HepG2 (cell line): ENCODE results near the gene SLC35B2. TPM values are rescaled to one million over a fixed set of nuclear protein-coding genes. Genes with fewer than 3 reads are reported as not detected.
A peak's percentile ranks its signal among the peaks of the same experiment; 100 is the strongest.

Experiments used
- BRF2 ChIP-seq: sonication (generic); formaldehyde crosslinking; IDR thresholded peaks from 2 replicates; pipeline ENCODE4 v1.8.1; 2022; ENCODE audit warnings: mild to moderate bottlenecking, missing genetic modification reagents
- DBP ChIP-seq: sonication (generic); formaldehyde crosslinking; IDR thresholded peaks from 2 replicates; pipeline ENCODE4 v1.4.0; 2020; ENCODE audit warnings: missing genetic modification reagents; ENCODE audit errors: not compliant biosample characterization
- DNMT3B ChIP-seq: conservative IDR thresholded peaks from 2 replicates; pipeline ENCODE4 v1.6.1; 2016; ENCODE audit warnings: missing biosample characterization, control low read depth
- DPF2 ChIP-seq: sonication (generic); formaldehyde crosslinking; IDR thresholded peaks from 2 replicates; pipeline ENCODE4 v1.4.0; 2020; ENCODE audit warnings: mild to moderate bottlenecking, low read depth, missing genetic modification reagents, borderline replicate concordance
- JUND ChIP-seq: sonication (generic); formaldehyde crosslinking; IDR thresholded peaks from 2 replicates; pipeline ENCODE4 v1.8.0; 2022; ENCODE audit warnings: mild to moderate bottlenecking, missing genetic modification reagents
- RARG ChIP-seq: sonication (generic); formaldehyde crosslinking; IDR thresholded peaks from 2 replicates; pipeline ENCODE4 v1.4.0; 2020; ENCODE audit warnings: low read depth, mild to moderate bottlenecking, missing genetic modification reagents
- THAP11 ChIP-seq: IDR thresholded peaks from 2 replicates; pipeline ENCODE4 v1.6.1; 2016; ENCODE audit warnings: missing biosample characterization, missing genetic modification reagents
- TOPORS ChIP-seq: sonication (generic); formaldehyde crosslinking; IDR thresholded peaks from 2 replicates; pipeline ENCODE4 v1.8.0; 2023; ENCODE audit warnings: mild to moderate bottlenecking, missing genetic modification reagents
- UBTF ChIP-seq: sonication (generic); formaldehyde crosslinking; IDR thresholded peaks from 2 replicates; pipeline ENCODE4 v1.4.0; 2020; ENCODE audit warnings: mild to moderate bottlenecking, missing genetic modification reagents
- ZNF235 ChIP-seq: sonication (generic); formaldehyde crosslinking; IDR thresholded peaks from 2 replicates; pipeline ENCODE4 v1.8.1; 2023; ENCODE audit warnings: mild to moderate bottlenecking, missing genetic modification reagents, borderline replicate concordance
- ZNF275 ChIP-seq: sonication (generic); formaldehyde crosslinking; IDR thresholded peaks from 2 replicates; pipeline ENCODE4 v1.8.0; 2022; ENCODE audit warnings: missing genetic modification reagents, mild to moderate bottlenecking, inconsistent platforms, borderline replicate concordance
- ZNF318 ChIP-seq: sonication (generic); formaldehyde crosslinking; IDR thresholded peaks from 2 replicates; pipeline ENCODE4 v1.4.0; 2020; ENCODE audit warnings: mild to moderate bottlenecking, missing genetic modification reagents
- ZNF33B ChIP-seq: sonication (generic); formaldehyde crosslinking; IDR thresholded peaks from 2 replicates; pipeline ENCODE4 v1.5.1; 2020; ENCODE audit warnings: mild to moderate bottlenecking, missing genetic modification reagents
- ZNF678 ChIP-seq: sonication (generic); formaldehyde crosslinking; IDR thresholded peaks from 2 replicates; pipeline ENCODE4 v1.4.0; 2020; ENCODE audit warnings: mild to moderate bottlenecking, missing genetic modification reagents
- polyA plus RNA-seq, 8 experiments: library from polyadenylated mRNA; depleted of rRNA in 3 of 8; stranded (reverse) in 7 of 8; unstranded in 1 of 8; fragments of >200 nt; fragmentation: Illumina TruSeq in 4 of 8; extraction: Trizol in 4 of 8; gene quantifications; 2 replicates each; pipeline versions ENCODE4 v1.2.1 to v1.2.3, GENCODE V29; 2011 to 2016; ENCODE audit warnings: low read depth in 4 of 8, missing spikeins in 1 of 8, mixed read lengths in 1 of 8; ENCODE audit not compliant: insufficient read depth in 1 of 8
- total RNA-seq, 5 experiments: library from RNA; depleted of rRNA; stranded (reverse); fragments of >200 nt; fragmentation: Illumina TruSeq; extraction: Trizol; gene quantifications; 2 replicates each; pipeline ENCODE4 v1.2.3, GENCODE V29; 2016; ENCODE audit warnings: low read depth in 1 of 5

Gene SLC35B2
- total and polyA plus RNA-seq, 2 of the 13 experiments (the other 11 are each of a cell fraction or from before 2014, with no cell fraction given): 61.1 to 148 TPM

- TF ChIP-seq UBTF: peak; percentile 1; the same call in 1 of the 2 replicates
- TF ChIP-seq DNMT3B (CRISPR knock-in tag): peak; percentile 87; the same call in 1 of the 2 replicates
- TF ChIP-seq ZNF678 (CRISPR knock-in tag): peak; percentile 40; the same call in 1 of the 2 replicates
- peak; percentile 84 for TF ChIP-seq JUND (CRISPR knock-in tag)
- TF ChIP-seq BRF2: no peak
- no peak; the same call in 1 of the 2 replicates for TF ChIP-seq ZNF235
- peak; percentile 92 for TF ChIP-seq DBP (CRISPR knock-in tag)
- peak; percentile 82 for TF ChIP-seq THAP11
- TF ChIP-seq ZNF33B: no peak; the same call in 1 of the 2 replicates
- peak; percentile 35; the same call in 1 of the 2 replicates for TF ChIP-seq DPF2 (CRISPR knock-in tag)
- peak; percentile 28; the same call in 1 of the 2 replicates for TF ChIP-seq RARG (CRISPR knock-in tag)
- peak; percentile 53; the same call in 1 of the 2 replicates for TF ChIP-seq ZNF318 (CRISPR knock-in tag)
- TF ChIP-seq ZNF275: peak; percentile 87
- TF ChIP-seq TOPORS (CRISPR knock-in tag): peak; percentile 75; the same call in 1 of the 2 replicates
Measured at GRCh38 chr6:44246663-44247337, 10.5 kb downstream of the SLC35B2 start, which contains the start of gene HSP90AB1 (continued).
